ENCODE results near the gene SUGCT. TPM values are rescaled to one million over a fixed set of nuclear protein-coding genes. Genes with fewer than 3 reads are reported as not detected.

The SUGCT gene
- total and polyA plus RNA-seq, 2 of the 13 experiments (the other 11 are each of a cell fraction or from before 2014, with no cell fraction given) = 10.1 to 22.2 TPM

GRCh38 chr7:40263752-40264390, 129.1 kb downstream of the SUGCT start:
- BruUV-seq (replicated peaks) = no TSS peak
- 34% methylated on average over 3 of the region's 3 CpGs for WGBS (ENCODE audit: low lambda C conversion rate)

GRCh38 chr7:40267583-40267982, 132.8 kb downstream of the SUGCT start:
- no peak overlapping the region for H3K4me2 ChIP-seq (ENCODE audit: low read depth, low read length)
- H4K20me1 ChIP-seq (ENCODE audit: insufficient read depth, low read length) = no peaks in the 10 kb centered on the region
- CTCF ChIA-PET (ENCODE audit: low intra/inter-chr PET ratio, low total read pairs) = no interaction called here
- ATAC-seq (no peak), DNase-seq (ENCODE audit: low spot score) (no peak), FAIRE-seq (no peak)
- no peaks in the 10 kb centered on the region for H3K79me2 ChIP-seq (ENCODE audit: insufficient read depth, low read length)
- BruUV-seq (replicated peaks) = no TSS peak
- WGBS (ENCODE audit: low lambda C conversion rate) = 95% methylated on average over 1 of the region's 1 CpG
- H2AFZ ChIP-seq (ENCODE audit: low read length) = no peak overlapping the region
- H3K9ac ChIP-seq (ENCODE audit: insufficient read depth, low read depth, low read length) = no peak overlapping the region
- intact Hi-C loops (cut with micrococcal nuclease; ENCODE audit: unreplicated experiment) (no loop called here), in situ Hi-C loops (cut with HindIII; ENCODE audit: extremely low pct_ligation_motif_present, low pct_unique_long_range_greater_than_20kb) (no loop called here)
- H3K36me3 ChIP-seq (replicated peaks in 1 of 2; ENCODE audit: control insufficient read depth in 1 of 2, insufficient read depth in 2 of 2, low read length in 2 of 2) = no peaks in the 10 kb centered on the region
- POLR2A ChIA-PET = no interaction called here
- H3K4me1 ChIP-seq (ENCODE audit: insufficient read depth, low read length) = peaks cover 10% of the 10 kb centered on the region
- H3K4me3 ChIP-seq (replicated peaks in 1 of 3; ENCODE audit: insufficient read depth in 1 of 3, low read depth in 2 of 3, low read length in 3 of 3) = no peak overlapping the region
- H3K9me3 ChIP-seq (ENCODE audit: low read length) = no peaks in the 10 kb centered on the region
- no peaks in the 10 kb centered on the region for H3K27me3 ChIP-seq (ENCODE audit: control insufficient read depth in 1 of 2, insufficient read depth in 2 of 2, low read length in 2 of 2)
- no peak overlapping the region for H3K27ac ChIP-seq (ENCODE audit: extremely low read length, insufficient read depth, low read length)
- TF ChIP-seq ZNF770 (CRISPR knock-in tag; IDR thresholded peaks at IDR 0.05) (no peak), IRF1 (CRISPR knock-in tag; IDR thresholded peaks at IDR 0.05; ENCODE audit: low read depth) (no peak), ZNF17 (CRISPR knock-in tag; IDR thresholded peaks at IDR 0.05) (no peak), ZSCAN21 (CRISPR knock-in tag; IDR thresholded peaks at IDR 0.05; ENCODE audit: borderline replicate concordance) (no peak), RAD21 (CRISPR knock-in tag; IDR thresholded peaks at IDR 0.05) (no peak), SNAPC5 (CRISPR knock-in tag; IDR thresholded peaks at IDR 0.05; ENCODE audit: borderline replicate concordance) (no peak), ZNF432 (CRISPR knock-in tag; IDR thresholded peaks at IDR 0.05; ENCODE audit: borderline replicate concordance) (no peak), BCLAF1 (IDR thresholded peaks at IDR 0.05) (no peak), ZNF367 (CRISPR knock-in tag; IDR thresholded peaks at IDR 0.05; ENCODE audit: borderline replicate concordance) (no peak)

More at GRCh38 chr7:40263752-40264390, 129.1 kb downstream of the SUGCT start:
- no peaks in the 10 kb centered on the region for H3K9me3 ChIP-seq (ENCODE audit: low read length)
- CTCF ChIA-PET (ENCODE audit: low intra/inter-chr PET ratio, low total read pairs) = no interaction called here
- in situ Hi-C loops (cut with HindIII; ENCODE audit: extremely low pct_ligation_motif_present, low pct_unique_long_range_greater_than_20kb) = no loop called here
- H3K9ac ChIP-seq (ENCODE audit: insufficient read depth, low read depth, low read length) = no peak overlapping the region
- intact Hi-C loops (cut with micrococcal nuclease; ENCODE audit: unreplicated experiment) = no loop called here
- H4K20me1 ChIP-seq (ENCODE audit: insufficient read depth, low read length) = no peaks in the 10 kb centered on the region
- H3K27me3 ChIP-seq (ENCODE audit: control insufficient read depth in 1 of 2, insufficient read depth in 2 of 2, low read length in 2 of 2) = no peaks in the 10 kb centered on the region
- ATAC-seq = peak; percentile 43; the same call in 1 of the 3 replicates
- peaks cover 10% of the 10 kb centered on the region for H3K4me1 ChIP-seq (ENCODE audit: insufficient read depth, low read length)
- POLR2A ChIA-PET = no interaction called here
- no peak overlapping the region for H3K4me3 ChIP-seq (replicated peaks in 1 of 3; ENCODE audit: insufficient read depth in 1 of 3, low read depth in 2 of 3, low read length in 3 of 3)
- TF ChIP-seq FOXP1 (IDR thresholded peaks at IDR 0.05) (no peak), FOXP1 (CRISPR knock-in tag; IDR thresholded peaks at IDR 0.05) (peak; percentile 42; the same call in 1 of the 2 replicates), ZKSCAN5 (CRISPR knock-in tag; IDR thresholded peaks at IDR 0.05) (no peak), ESRRA (CRISPR knock-in tag; IDR thresholded peaks at IDR 0.05; ENCODE audit: low read depth) (no peak)
- H2AFZ ChIP-seq (ENCODE audit: low read length) = no peak overlapping the region
- H3K79me2 ChIP-seq (ENCODE audit: insufficient read depth, low read length) = no peaks in the 10 kb centered on the region
- peak; percentile 1 for DNase-seq (ENCODE audit: low spot score)
- H3K4me2 ChIP-seq (ENCODE audit: low read depth, low read length) = no peak overlapping the region
- H3K36me3 ChIP-seq (replicated peaks in 1 of 2; ENCODE audit: control insufficient read depth in 1 of 2, insufficient read depth in 2 of 2, low read length in 2 of 2) = no peaks in the 10 kb centered on the region
- FAIRE-seq = peak; percentile 30
- no peak overlapping the region for H3K27ac ChIP-seq (ENCODE audit: extremely low read length, insufficient read depth, low read length)
